Cardiac fibroblast (primary cell): ENCODE measurements around the gene PIN1.

Source experiments
- DNase-seq, 2 donors: peaks; one replicate each; pipeline versions ENCODE4 v3.0.0 to v3.0.0-alpha.2; 2010; ENCODE audit warnings: low read depth in 2 of 2
- H3K4me3 ChIP-seq, 2 donors: replicated peaks in 1 of 2; 1 replicate in 1 of 2; 2 replicates in 1 of 2; pipeline ENCODE4 v1.5.1; 2011; ENCODE audit warnings: low read depth in 2 of 2, low read length in 2 of 2, mild to moderate bottlenecking in 2 of 2, moderate library complexity in 1 of 2
- CTCF ChIP-seq: IDR thresholded peaks from one replicate; pipeline ENCODE4 v1.5.1; 2011; ENCODE audit warnings: low read depth, mild to moderate bottlenecking, low read length, inconsistent platforms

PIN1 gene

DNA sequence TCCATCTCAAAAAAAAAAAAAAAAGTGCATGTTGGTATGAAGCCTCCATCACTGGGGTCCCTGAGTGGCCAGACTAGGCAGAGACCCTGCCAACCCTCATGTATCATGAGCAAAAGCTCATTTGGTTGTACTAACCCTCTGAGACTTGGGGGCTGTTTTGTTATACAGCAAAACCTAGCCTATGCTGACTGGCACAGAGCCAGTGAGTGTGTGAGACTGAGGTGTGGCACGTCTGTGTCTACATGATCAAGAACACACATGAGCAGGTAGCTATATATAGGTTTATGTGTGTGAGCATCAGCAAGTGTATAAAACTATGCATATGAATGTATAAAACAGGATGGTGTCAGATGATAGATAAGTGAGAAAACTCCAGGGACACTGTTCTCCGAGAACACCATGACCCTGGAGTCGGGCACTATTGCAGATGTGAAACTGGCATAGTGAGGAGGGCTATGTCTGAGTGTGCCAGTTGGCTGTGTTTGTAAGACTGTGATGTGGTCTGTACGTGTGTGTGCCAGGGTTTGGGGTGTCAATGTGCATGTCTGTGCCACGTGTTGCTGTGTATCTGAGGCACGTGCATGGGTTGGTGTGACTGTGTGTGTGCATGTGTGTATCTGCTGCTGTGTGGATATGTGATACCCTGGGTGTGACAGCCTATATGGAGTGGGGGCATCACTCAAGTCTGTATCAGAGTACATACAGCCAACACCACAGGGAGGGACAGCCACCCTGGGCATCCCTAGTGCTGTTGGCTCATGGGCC is 56.7 kb downstream of the PIN1 start:
- no peak for TF ChIP-seq CTCF
- DNase-seq, result no peak
- H3K4me3 ChIP-seq, result no peak overlapping the region
